ENCODE data around the gene ZC3H12D. TPM values are rescaled to one million over a fixed set of nuclear protein-coding genes. Genes with fewer than 3 reads are reported as not detected.

Gene ZC3H12D
- 1 to 10 TPM in 1 of 4 donors, under 1 TPM in 3; 0.23 to 4.7 (median 0.46) TPM for total RNA-seq

GRCh38 chr6:149484733-149485700 lies at the start of gene ZC3H12D:
ZC3H12D (minus strand) TSS chr6:149485014; CDS start chr6:149474543, 10,471 bp downstream.
- Histone ChIP-seq H3K27me3 (no peaks in the 10 kb centered on the region), H3K9me3 (no peaks in the 10 kb centered on the region), H3K27ac (peak within 1 kb of the TSS; percentile 33), H3K36me3 (no peaks in the 10 kb centered on the region), H3K4me1 (peaks cover 24% of the 10 kb centered on the region), H3K4me3 (peak within 1 kb of the TSS; percentile 26)
- DNase-seq (ENCODE audit: low spot score in 2 of 2) = peak; percentile 74 to 84
- WGBS = 28% methylated on average over 19 of the region's 22 CpGs
- TF ChIP-seq EP300 (IDR thresholded peaks at IDR 0.05) (no peak), POLR2A (IDR thresholded peaks at IDR 0.05) (no peak), POLR2AphosphoS5 (IDR thresholded peaks at IDR 0.05) (no peak), CTCF (IDR thresholded peaks at IDR 0.05) (no peak)

- Histone ChIP-seq H3K9me3 (no peaks in the 10 kb centered on the region), H3K36me3 (peaks cover 99% of the 10 kb centered on the region), H3K27me3 (no peaks in the 10 kb centered on the region), H3K27ac (no peak overlapping the region), H3K4me3 (no peak overlapping the region), H3K4me1 (no peaks in the 10 kb centered on the region)
- DNase-seq (ENCODE audit: low spot score in 2 of 2) = no peak
- 97% methylated on average over 5 of the region's 5 CpGs for WGBS
- no peak for TF ChIP-seq POLR2A (IDR thresholded peaks at IDR 0.05)
- TF ChIP-seq POLR2AphosphoS5 (IDR thresholded peaks at IDR 0.05) = no peak
- no peak for TF ChIP-seq EP300 (IDR thresholded peaks at IDR 0.05)
- no peak for TF ChIP-seq CTCF (IDR thresholded peaks at IDR 0.05)
Observed at GRCh38 chr6:149529650-149530049, 44.8 kb upstream of the ZC3H12D start.

- H3K27ac ChIP-seq = no peak overlapping the region
- peaks cover 31% of the 10 kb centered on the region for H3K36me3 ChIP-seq
- H3K9me3 ChIP-seq = no peaks in the 10 kb centered on the region
- H3K27me3 ChIP-seq = no peaks in the 10 kb centered on the region
- H3K4me3 ChIP-seq = no peak overlapping the region
- DNase-seq (ENCODE audit: low spot score in 2 of 2) = no peak
- no peak for TF ChIP-seq POLR2AphosphoS5 (IDR thresholded peaks at IDR 0.05)
- no peak for TF ChIP-seq EP300 (IDR thresholded peaks at IDR 0.05)
- no peak for TF ChIP-seq CTCF (IDR thresholded peaks at IDR 0.05)
- no peak for TF ChIP-seq POLR2A (IDR thresholded peaks at IDR 0.05)
- WGBS = 97% methylated on average over 1 of the region's 1 CpG
- H3K4me1 ChIP-seq = no peaks in the 10 kb centered on the region
Observed at GRCh38 chr6:149515494-149515893, 30.7 kb upstream of the ZC3H12D start.

GRCh38 chr6:149513915-149514314 lies 29.1 kb upstream of the ZC3H12D start:
- TF ChIP-seq POLR2A (IDR thresholded peaks at IDR 0.05) = no peak
- DNase-seq (ENCODE audit: low spot score in 2 of 2) = no peak
- Histone ChIP-seq H3K27me3 (no peaks in the 10 kb centered on the region), H3K4me3 (no peak overlapping the region), H3K4me1 (no peaks in the 10 kb centered on the region), H3K36me3 (peaks cover 31% of the 10 kb centered on the region), H3K27ac (no peak overlapping the region), H3K9me3 (no peaks in the 10 kb centered on the region)
- 83% methylated on average over 5 of the region's 5 CpGs for WGBS

- no peaks in the 10 kb centered on the region for H3K4me1 ChIP-seq
- TF ChIP-seq POLR2AphosphoS5 (IDR thresholded peaks at IDR 0.05) (no peak), EP300 (IDR thresholded peaks at IDR 0.05) (no peak), POLR2A (IDR thresholded peaks at IDR 0.05) (no peak), CTCF (IDR thresholded peaks at IDR 0.05) (no peak)
- peaks cover 27% of the 10 kb centered on the region for H3K36me3 ChIP-seq
- H3K27me3 ChIP-seq = no peaks in the 10 kb centered on the region
- 88% methylated on average over 4 of the region's 4 CpGs for WGBS
- no peak for DNase-seq (ENCODE audit: low spot score in 2 of 2)
- H3K27ac ChIP-seq = no peak overlapping the region
- no peak overlapping the region for H3K4me3 ChIP-seq
- H3K9me3 ChIP-seq = no peaks in the 10 kb centered on the region
Observed at GRCh38 chr6:149510793-149511512, 26.1 kb upstream of the ZC3H12D start.
